Measurements from ENCODE around the gene HOXA13. TPM values are rescaled to one million over a fixed set of nuclear protein-coding genes. Genes with fewer than 3 reads are reported as not detected.

HOXA13 gene
- total RNA-seq, 4 donors from 2014 or later: not detected

DNA sequence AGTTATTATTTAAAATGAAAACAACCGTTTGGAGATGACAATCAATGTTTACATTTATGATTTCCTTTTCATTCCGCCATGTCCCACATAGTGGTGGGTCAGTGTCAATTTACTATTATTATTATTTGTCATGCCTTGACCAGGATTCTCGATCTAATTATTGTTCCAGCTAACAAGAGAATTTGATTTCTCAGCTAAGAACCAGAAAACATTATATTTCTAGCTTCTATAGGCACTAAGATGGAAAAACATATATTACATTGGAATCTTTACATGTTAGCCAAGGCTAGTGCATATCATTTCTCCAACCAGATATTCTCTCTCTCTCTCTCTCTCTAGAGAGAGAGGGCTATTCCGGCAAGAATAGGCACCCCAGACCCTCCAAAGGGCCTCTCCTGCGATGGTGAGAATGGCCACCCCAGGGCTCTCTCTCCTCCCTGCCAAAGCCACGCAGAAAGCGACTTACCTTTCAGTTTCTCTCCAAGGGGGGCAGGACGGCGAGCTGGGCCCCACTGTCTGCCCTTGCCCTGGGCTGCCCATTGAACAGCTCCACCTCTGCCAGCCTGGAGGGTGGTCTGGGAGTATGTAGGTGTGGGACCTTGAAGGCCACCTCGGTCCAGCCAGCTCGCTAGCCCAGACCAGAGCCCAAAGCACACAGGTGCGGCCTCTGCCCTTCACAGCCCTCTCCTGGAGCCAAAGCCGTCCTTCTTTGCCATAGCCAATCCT, 49.9 kb downstream of the HOXA13 start:
- intact Hi-C loops (cut with DNase I): loop anchor here (10.0 kb wide), 3 partner anchors 125 to 1255 kb away; partner anchors contain the start of genes CBX3 and HNRNPA2B1
- H3K27ac ChIP-seq (replicated peaks in 1 of 4): no peak overlapping the region
- no peak for DNase-seq (ENCODE audit: extremely low spot score)
- H3K4me3 ChIP-seq: peak overlapping the region; percentile 41 to 58 (median 44)
- H3K36me3 ChIP-seq: no peaks in the 10 kb centered on the region
- 78% methylated on average over 9 of the region's 13 CpGs for WGBS
- peaks cover 27 to 89% (median 47%) of the 10 kb centered on the region in 4 donors for H3K27me3 ChIP-seq
- TF ChIP-seq EP300 (IDR thresholded peaks at IDR 0.05) (no peak), POLR2AphosphoS5 (IDR thresholded peaks at IDR 0.05) (no peak), POLR2A (IDR thresholded peaks at IDR 0.05; ENCODE audit: low read depth) (no peak)
- TF ChIP-seq, protein P1, sequence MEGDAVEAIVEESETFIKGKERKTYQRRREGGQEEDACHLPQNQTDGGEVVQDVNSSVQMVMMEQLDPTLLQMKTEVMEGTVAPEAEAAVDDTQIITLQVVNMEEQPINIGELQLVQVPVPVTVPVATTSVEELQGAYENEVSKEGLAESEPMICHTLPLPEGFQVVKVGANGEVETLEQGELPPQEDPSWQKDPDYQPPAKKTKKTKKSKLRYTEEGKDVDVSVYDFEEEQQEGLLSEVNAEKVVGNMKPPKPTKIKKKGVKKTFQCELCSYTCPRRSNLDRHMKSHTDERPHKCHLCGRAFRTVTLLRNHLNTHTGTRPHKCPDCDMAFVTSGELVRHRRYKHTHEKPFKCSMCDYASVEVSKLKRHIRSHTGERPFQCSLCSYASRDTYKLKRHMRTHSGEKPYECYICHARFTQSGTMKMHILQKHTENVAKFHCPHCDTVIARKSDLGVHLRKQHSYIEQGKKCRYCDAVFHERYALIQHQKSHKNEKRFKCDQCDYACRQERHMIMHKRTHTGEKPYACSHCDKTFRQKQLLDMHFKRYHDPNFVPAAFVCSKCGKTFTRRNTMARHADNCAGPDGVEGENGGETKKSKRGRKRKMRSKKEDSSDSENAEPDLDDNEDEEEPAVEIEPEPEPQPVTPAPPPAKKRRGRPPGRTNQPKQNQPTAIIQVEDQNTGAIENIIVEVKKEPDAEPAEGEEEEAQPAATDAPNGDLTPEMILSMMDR (IDR thresholded peaks at IDR 0.05): no peak
- H3K9me3 ChIP-seq: no peaks in the 10 kb centered on the region
- H3K4me1 ChIP-seq: peaks cover 38 to 51% (median 47%) of the 10 kb centered on the region in 4 donors

DNA sequence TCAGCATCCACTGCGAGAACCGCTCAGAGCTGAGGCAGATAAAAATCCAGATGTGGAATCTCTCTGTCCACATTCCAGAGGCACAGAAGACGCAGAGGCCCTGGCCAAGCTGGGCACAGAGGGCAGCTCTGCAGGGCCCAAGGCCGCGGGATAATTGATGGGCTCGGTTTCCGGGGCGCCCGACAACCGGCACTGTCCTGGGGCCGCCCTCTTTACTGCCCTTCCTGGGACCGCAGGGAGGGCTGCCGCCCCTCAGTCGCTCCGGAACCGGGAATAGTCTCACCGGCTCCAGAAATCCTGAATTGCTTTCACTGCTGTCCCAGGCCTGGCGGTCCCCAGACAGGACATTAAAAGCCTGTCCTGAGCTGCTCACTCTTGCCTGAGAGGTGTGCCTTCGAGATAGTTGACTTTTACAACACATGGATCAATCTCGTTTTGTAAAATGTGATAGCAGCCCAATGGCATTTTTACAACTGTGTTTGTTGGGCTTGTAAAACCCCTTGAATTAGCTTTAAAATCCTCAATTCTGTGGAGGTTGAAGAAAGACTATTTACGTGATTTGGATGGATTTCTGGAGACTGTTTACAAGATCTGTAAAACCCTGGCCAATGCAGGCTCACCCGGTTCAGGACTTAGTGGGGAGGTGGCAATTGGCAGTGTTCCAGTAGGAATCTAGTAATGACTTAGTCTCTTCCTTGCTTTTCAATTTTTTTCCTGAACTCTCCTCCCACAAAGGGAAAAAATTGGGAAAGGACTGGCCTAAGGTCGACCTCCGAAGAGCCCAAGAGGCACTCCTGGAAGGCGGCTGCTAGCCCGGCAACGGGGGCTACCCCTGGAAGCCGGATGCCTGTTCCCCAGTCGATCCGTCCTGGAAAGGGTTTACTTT, 50.9 kb downstream of the HOXA13 start:
- Histone ChIP-seq H3K27me3 (peaks cover 24 to 89% (median 39%) of the 10 kb centered on the region in 4 donors), H3K9me3 (no peaks in the 10 kb centered on the region), H3K36me3 (no peaks in the 10 kb centered on the region), H3K27ac (replicated peaks in 1 of 4) (peak overlapping the region in 2 of 4 donors; percentile 7 to 26), H3K4me1 (peaks cover 35 to 52% (median 49%) of the 10 kb centered on the region in 4 donors), H3K4me3 (no peak overlapping the region)
- 68% methylated on average over 23 of the region's 30 CpGs for WGBS
- no peak for DNase-seq (ENCODE audit: extremely low spot score)
- intact Hi-C loops (cut with DNase I): loop anchor here (10.0 kb wide), 2 partner anchors 124 to 944 kb away; partner anchors contain the start of genes CBX3 and HNRNPA2B1
- no peak for TF ChIP-seq POLR2A (IDR thresholded peaks at IDR 0.05; ENCODE audit: low read depth)
- TF ChIP-seq EP300 (IDR thresholded peaks at IDR 0.05): no peak
- TF ChIP-seq, protein P1 (IDR thresholded peaks at IDR 0.05): no peak
- no peak for TF ChIP-seq POLR2AphosphoS5 (IDR thresholded peaks at IDR 0.05)

DNA sequence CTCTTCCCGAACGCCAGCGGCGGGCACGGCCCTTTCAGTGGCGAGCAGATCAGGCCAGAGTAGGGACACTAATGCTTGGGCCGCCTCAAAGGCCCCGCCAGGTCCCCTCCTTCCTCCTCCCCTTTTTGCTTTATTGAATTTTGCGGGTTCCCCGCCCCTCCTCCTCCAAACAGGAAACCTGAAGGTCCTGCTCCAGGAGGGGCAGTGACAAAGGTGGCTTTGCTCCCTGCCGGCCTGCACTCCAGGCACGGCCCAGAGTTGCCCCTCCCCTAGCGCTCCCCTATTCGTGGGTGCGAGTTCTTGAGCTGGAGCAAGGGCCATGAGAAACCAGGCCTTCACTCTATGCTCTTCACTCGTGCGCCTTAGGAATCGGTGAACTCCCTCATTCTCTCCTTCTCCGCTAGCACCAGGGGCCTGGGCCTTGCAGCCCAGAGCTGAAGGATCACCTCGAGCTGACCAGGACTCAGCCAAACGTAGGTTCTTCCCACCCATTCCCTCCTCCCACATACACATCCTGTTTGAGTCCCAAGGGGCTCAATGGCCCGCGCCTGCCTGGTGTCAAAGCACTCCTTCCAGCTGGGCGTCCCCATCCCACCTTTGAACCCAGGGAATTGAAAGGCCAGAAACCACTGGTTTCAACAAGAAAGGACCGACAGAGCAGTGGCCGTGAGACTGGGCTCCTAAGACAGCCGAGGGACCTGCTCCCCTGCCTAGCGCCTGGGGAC, 51.7 kb downstream of the HOXA13 start:
- no peak for TF ChIP-seq POLR2AphosphoS5 (IDR thresholded peaks at IDR 0.05)
- TF ChIP-seq POLR2A (IDR thresholded peaks at IDR 0.05; ENCODE audit: low read depth): no peak
- no peak for TF ChIP-seq EP300 (IDR thresholded peaks at IDR 0.05)
- TF ChIP-seq, protein P1 (IDR thresholded peaks at IDR 0.05): no peak
- Histone ChIP-seq H3K27ac (replicated peaks in 1 of 4) (peak overlapping the region in 2 of 4 donors; percentile 30 to 43), H3K4me1 (peaks cover 37 to 59% (median 52%) of the 10 kb centered on the region in 4 donors), H3K4me3 (peak overlapping the region; percentile 37 to 53 (median 42)), H3K9me3 (no peaks in the 10 kb centered on the region), H3K27me3 (peaks cover 17 to 82% (median 31%) of the 10 kb centered on the region in 4 donors), H3K36me3 (no peaks in the 10 kb centered on the region)
- 72% methylated on average over 22 of the region's 28 CpGs for WGBS
- DNase-seq (ENCODE audit: extremely low spot score): no peak
- intact Hi-C loops (cut with DNase I): loop anchor here (10.0 kb wide), 2 partner anchors 123 to 943 kb away; partner anchors contain the start of genes CBX3 and HNRNPA2B1
